ENCODE results near the gene GAB2. TPM values are rescaled to one million over a fixed set of nuclear protein-coding genes. Genes with fewer than 3 reads are reported as not detected.

The GAB2 gene
- total and polyA plus RNA-seq, 2 of the 4 experiments (the other 2 are of a cell fraction): 3.3 to 5.9 TPM

GRCh38 chr11:78386215-78386941 lies 31.2 kb downstream of the GAB2 start:
- DNase-seq: no peak
- in situ Hi-C loops (cut with MboI; ENCODE audit: low sequenced_read_pairs) (no loop called here), intact Hi-C loops (cut with micrococcal nuclease) (no loop called here), dilution Hi-C loops (cut with HindIII; ENCODE audit: low sequenced_read_pairs, unreplicated experiment) (no loop called here)
- Histone ChIP-seq H2BK5ac (ENCODE audit: low read depth, low read length, poor library complexity, severe bottlenecking) (no peak overlapping the region), H3K56ac (ENCODE audit: extremely low read depth, insufficient read depth, low read length) (no peak overlapping the region), H3K36me3 (ENCODE audit: control insufficient read depth, insufficient read depth, low read length) (no peaks in the 10 kb centered on the region; the same call in 1 of the 2 replicates), H3K18ac (ENCODE audit: low read depth, low read length) (no peak overlapping the region), H3K23ac (ENCODE audit: low read depth, low read length) (no peak overlapping the region), H3K9me3 (ENCODE audit: control insufficient read depth, insufficient read depth, low read length) (peaks cover 10% of the 10 kb centered on the region), H4K91ac (ENCODE audit: insufficient read depth, low read depth, low read length) (no peak overlapping the region), H2AK5ac (ENCODE audit: low read depth, low read length) (no peak overlapping the region), H3K4me3 (ENCODE audit: insufficient read depth, low read depth, low read length) (no peak overlapping the region), H3K14ac (replicated peaks; ENCODE audit: low read depth, low read length) (no peak overlapping the region), H3K9me1 (ENCODE audit: insufficient read depth, low read length) (0 out of 2 replicates have a peak, but pooled peaks cover 3% of the 10 kb centered on the region), H3K27ac (ENCODE audit: insufficient read depth, low read length) (no peak overlapping the region), H3K27me3 (ENCODE audit: control insufficient read depth, insufficient read depth, low read length) (no peaks in the 10 kb centered on the region), H3K9ac (ENCODE audit: low read depth, low read length) (no peak overlapping the region), H4K8ac (ENCODE audit: low read depth in 2 of 2, low read length in 2 of 2) (no peak overlapping the region), H2BK15ac (ENCODE audit: low read depth, low read length) (no peak overlapping the region), H2AFZ (replicated peaks; ENCODE audit: low read length, poor library complexity) (no peak overlapping the region), H4K20me1 (ENCODE audit: insufficient read depth, low read length) (no peaks in the 10 kb centered on the region), H2BK20ac (ENCODE audit: low read depth, low read length) (no peak overlapping the region), H4K5ac (ENCODE audit: low read depth, low read length) (no peak overlapping the region), H3K4ac (ENCODE audit: low read depth, low read length) (no peak overlapping the region), H2BK120ac (ENCODE audit: low read depth, low read length) (no peak overlapping the region), H3K4me2 (ENCODE audit: low read depth, low read length) (no peak overlapping the region), H3K4me1 (ENCODE audit: control insufficient read depth, insufficient read depth, low read length) (peaks cover 2% of the 10 kb centered on the region), H3K79me1 (ENCODE audit: low read depth in 1 of 2, low read length in 2 of 2) (peaks cover 25% of the 10 kb centered on the region in 2 experiments), H2AK9ac (replicated peaks; ENCODE audit: low read depth, low read length, poor library complexity) (no peak overlapping the region)
- BruUV-seq (replicated peaks): no TSS peak
- no peak for ATAC-seq (ENCODE audit: low read depth)
- POLR2A ChIA-PET (ENCODE audit: unreplicated experiment): no interaction called here
- TF ChIP-seq ELK1 (IDR thresholded peaks at IDR 0.05; ENCODE audit: borderline replicate concordance, low read depth, low read length) (no peak), RFX5 (IDR thresholded peaks at IDR 0.05; ENCODE audit: low read depth, low read length) (no peak), CTCF (conservative IDR thresholded peaks at IDR 0.05; ENCODE audit: low read depth, low read length) (no peak), MAZ (IDR thresholded peaks at IDR 0.05; ENCODE audit: borderline replicate concordance, low read depth, low read length) (no peak), RAD21 (IDR thresholded peaks at IDR 0.05; ENCODE audit: low read length) (no peak), MAFK (IDR thresholded peaks at IDR 0.05; ENCODE audit: low read depth, low read length) (no peak), NFE2L2 (IDR thresholded peaks at IDR 0.05; ENCODE audit: low read depth, low read length) (no peak), FOS (IDR thresholded peaks at IDR 0.05; ENCODE audit: low read depth, low read length) (no peak), RCOR1 (IDR thresholded peaks at IDR 0.05; ENCODE audit: insufficient replicate concordance, low read length) (no peak), MXI1 (IDR thresholded peaks at IDR 0.05; ENCODE audit: borderline replicate concordance, low read depth, low read length) (no peak), CEBPB (IDR thresholded peaks at IDR 0.05; ENCODE audit: low read depth, low read length) (no peak), CHD1 (IDR thresholded peaks at IDR 0.05; ENCODE audit: low read depth, low read length) (no peak), BHLHE40 (IDR thresholded peaks at IDR 0.05; ENCODE audit: low read depth, low read length) (no peak), POLR2A (IDR thresholded peaks at IDR 0.05; ENCODE audit: low read depth, low read length) (no peak), USF2 (IDR thresholded peaks at IDR 0.05; ENCODE audit: low read depth, low read length) (no peak), SMC3 (IDR thresholded peaks at IDR 0.05; ENCODE audit: low read depth, low read length) (no peak)
- WGBS, 2 experiments (ENCODE audit: extremely low coverage in 2 of 2, insufficient read length in 1 of 2): no CpG with 5 or more reads among the region's 3 CpGs
- CTCF ChIA-PET: no interaction called here

Data from IMR-90 (cell line).